Left ventricle myocardium inferior (tissue), 1 donor: Measurements from ENCODE around the gene PARP15. TPM values are rescaled to one million over a fixed set of nuclear protein-coding genes. Genes with fewer than 3 reads are reported as not detected.
A peak's percentile ranks its signal among the peaks of the same experiment; 100 is the strongest.

Experiments
- DNase-seq: peaks from one replicate; pipeline ENCODE4 v3.0.0-alpha.2; 2020
- H3K27ac ChIP-seq: fragments of 200-600 bp; replicated peaks from 2 replicates; pipeline ENCODE4 v1.8.0; 2021
- H3K27me3 ChIP-seq: fragments of 200-600 bp; 2 replicates; pipeline ENCODE4 v1.8.0; 2021; ENCODE audit warnings: low read depth
- H3K36me3 ChIP-seq: fragments of 200-600 bp; 2 replicates; pipeline ENCODE4 v1.8.0; 2021
- H3K4me1 ChIP-seq: fragments of 200-600 bp; 2 replicates; pipeline ENCODE4 v1.8.0; 2021
- H3K4me3 ChIP-seq: fragments of 200-600 bp; 2 replicates; pipeline ENCODE4 v1.8.0; 2021; ENCODE audit warnings: mild to moderate bottlenecking, moderate library complexity
- H3K9me3 ChIP-seq: fragments of 200-600 bp; replicated peaks from 2 replicates; pipeline ENCODE4 v1.8.0; 2021
- CTCF ChIP-seq: fragments of 200-600 bp; IDR thresholded peaks from 2 replicates; pipeline ENCODE4 v1.8.0; 2021; ENCODE audit warnings: antibody characterized with exemption, mild to moderate bottlenecking, borderline replicate concordance
- intact Hi-C: fragments of 100-400 bp; cut with micrococcal nuclease; formaldehyde crosslinking; loops from one replicate; pipeline ENCODE4 v1.11.0; 2022
- total RNA-seq: library from RNA; stranded (reverse); fragmentation: NEBNext Ultra II Directional; extraction: Animal tissue kit (Norgen Biotek cat#: 25700); gene quantifications from one replicate; pipeline ENCODE4 v1.2.1, GENCODE V29; 2021
- donor health status: DM: no; HTN: yes; CAD: no; lungs with severe emphysema.

The PARP15 gene
- total RNA-seq, 1 donor from 2014 or later, result 0.80 TPM

- no peak for TF ChIP-seq CTCF
- no peak for DNase-seq
- Histone ChIP-seq H3K36me3 (no peaks in the 10 kb centered on the region), H3K9me3 (peaks cover 4% of the 10 kb centered on the region), H3K4me3 (peak overlapping the region; percentile 80), H3K27ac (peak overlapping the region; percentile 92), H3K27me3 (no peaks in the 10 kb centered on the region), H3K4me1 (peaks cover 49% of the 10 kb centered on the region)
- intact Hi-C loops, result loop anchor here (5.0 kb wide), 2 partner anchors 116 to 286 kb away; partner anchors contain the start of genes DTX3L and PARP9
These were observed 101.1 kb downstream of the PARP15 start for GRCh38 chr3:122678506-122678905.

GRCh38 chr3:122679085-122679881 lies 101.8 kb downstream of the PARP15 start:
- peak overlapping the region; percentile 80 for H3K4me3 ChIP-seq
- no peaks in the 10 kb centered on the region for H3K36me3 ChIP-seq
- H3K9me3 ChIP-seq, result peaks cover 4% of the 10 kb centered on the region
- TF ChIP-seq CTCF, result peak; percentile 88
- no peaks in the 10 kb centered on the region for H3K27me3 ChIP-seq
- intact Hi-C loops, result loop anchor here (5.0 kb wide), 2 partner anchors 117 to 287 kb away; partner anchors contain the start of genes DTX3L and PARP9
- peak; percentile 78 for DNase-seq
- H3K27ac ChIP-seq, result peak overlapping the region; percentile 92
- peaks cover 55% of the 10 kb centered on the region for H3K4me1 ChIP-seq

GRCh38 chr3:122679882-122680474 lies 102.5 kb downstream of the PARP15 start:
- Histone ChIP-seq H3K9me3 (peaks cover 4% of the 10 kb centered on the region), H3K4me3 (peak overlapping the region; percentile 80), H3K27me3 (no peaks in the 10 kb centered on the region), H3K36me3 (peaks cover 1% of the 10 kb centered on the region), H3K27ac (peak overlapping the region; percentile 92), H3K4me1 (peaks cover 55% of the 10 kb centered on the region)
- no peak for DNase-seq
- intact Hi-C loops, result loop anchor here (5.0 kb wide), 2 partner anchors 118 to 288 kb away; partner anchors contain the start of genes DTX3L and PARP9
- no peak for TF ChIP-seq CTCF

GRCh38 chr3:122680475-122681283 lies 103.2 kb downstream of the PARP15 start, which contains the start of gene PARP14:
PARP14 (plus strand) TSS chr3:122680839; CDS start chr3:122680884, 45 bp downstream.
- Histone ChIP-seq H3K4me3 (peak within 1 kb of the TSS; percentile 80), H3K27ac (peak within 1 kb of the TSS; percentile 92), H3K27me3 (no peaks in the 10 kb centered on the region), H3K36me3 (peaks cover 4% of the 10 kb centered on the region), H3K4me1 (peaks cover 55% of the 10 kb centered on the region), H3K9me3 (peaks cover 4% of the 10 kb centered on the region)
- intact Hi-C loops, result no loop called here
- peak; percentile 66 for DNase-seq
- peak; percentile 14 for TF ChIP-seq CTCF

- H3K27me3 ChIP-seq, result no peaks in the 10 kb centered on the region
- peaks cover 4% of the 10 kb centered on the region for H3K36me3 ChIP-seq
- no peaks in the 10 kb centered on the region for H3K9me3 ChIP-seq
- H3K27ac ChIP-seq, result peak overlapping the region; percentile 92
- H3K4me1 ChIP-seq, result peaks cover 55% of the 10 kb centered on the region
- TF ChIP-seq CTCF, result no peak
- no peak for DNase-seq
- intact Hi-C loops, result no loop called here
- peak overlapping the region; percentile 80 for H3K4me3 ChIP-seq
These were observed 104.0 kb downstream of the PARP15 start for GRCh38 chr3:122681284-122681973.
